Progenitor cell of endocrine pancreas (in vitro differentiated cells): ENCODE data around the gene SPTBN2. TPM values are rescaled to one million over a fixed set of nuclear protein-coding genes. Genes with fewer than 3 reads are reported as not detected.

Source experiments
- DNase-seq: peaks from one replicate; pipeline ENCODE4 v3.0.0; 2021; ENCODE audit warnings: low spot score; ENCODE audit not compliant: unreplicated experiment
- H3K27ac Mint-ChIP-seq: 2 replicates; pipeline ENCODE4 v1.8.0; 2021; ENCODE audit warnings: mild to moderate bottlenecking, moderate library complexity, mixed read lengths
- H3K27me3 Mint-ChIP-seq: 2 replicates; pipeline ENCODE4 v1.8.0; 2021; ENCODE audit warnings: mixed read lengths
- H3K36me3 Mint-ChIP-seq: 2 replicates; pipeline ENCODE4 v1.8.0; 2022; ENCODE audit warnings: mixed read lengths; ENCODE audit not compliant: insufficient read depth
- H3K4me1 Mint-ChIP-seq: 2 replicates; pipeline ENCODE4 v1.8.0; 2021; ENCODE audit warnings: low read depth, mixed read lengths
- H3K4me3 Mint-ChIP-seq: 2 replicates; pipeline ENCODE4 v1.8.0; 2021; ENCODE audit warnings: low read depth, mild to moderate bottlenecking, moderate library complexity, mixed read lengths
- H3K9me3 Mint-ChIP-seq: 2 replicates; pipeline ENCODE4 v1.8.0; 2021; ENCODE audit warnings: low read depth, mixed read lengths
- CTCF ChIP-seq: fragments of 200-600 bp; sonication (generic); IDR thresholded peaks from one replicate; pipeline ENCODE4 v1.5.0; 2021; ENCODE audit warnings: antibody characterized with exemption, mild to moderate bottlenecking; ENCODE audit not compliant: unreplicated experiment
- total RNA-seq: library from RNA; stranded (reverse); gene quantifications from 2 replicates; pipeline ENCODE4 v1.2.1, GENCODE V29; 2021

The SPTBN2 gene
- total RNA-seq, 1 donor from 2014 or later = 54.0 TPM

GRCh38 chr11:66694056-66694410 is 35.0 kb downstream of the SPTBN2 start:
- H3K4me3 Mint-ChIP-seq = no peak overlapping the region
- H3K9me3 Mint-ChIP-seq = no peaks in the 10 kb centered on the region
- no peak for TF ChIP-seq CTCF
- H3K4me1 Mint-ChIP-seq = no peaks in the 10 kb centered on the region
- H3K27me3 Mint-ChIP-seq = no peaks in the 10 kb centered on the region
- DNase-seq = no peak
- peaks cover 18% of the 10 kb centered on the region for H3K36me3 Mint-ChIP-seq
- H3K27ac Mint-ChIP-seq = no peak overlapping the region

GRCh38 chr11:66693356-66694055 is 35.5 kb downstream of the SPTBN2 start:
- no peaks in the 10 kb centered on the region for H3K27me3 Mint-ChIP-seq
- no peaks in the 10 kb centered on the region for H3K9me3 Mint-ChIP-seq
- H3K4me1 Mint-ChIP-seq = no peaks in the 10 kb centered on the region
- no peak for DNase-seq
- H3K4me3 Mint-ChIP-seq = no peak overlapping the region
- H3K36me3 Mint-ChIP-seq = peaks cover 16% of the 10 kb centered on the region
- TF ChIP-seq CTCF = no peak
- H3K27ac Mint-ChIP-seq = no peak overlapping the region

- TF ChIP-seq CTCF = no peak
- DNase-seq = no peak
- H3K27me3 Mint-ChIP-seq = no peaks in the 10 kb centered on the region
- H3K4me1 Mint-ChIP-seq = no peaks in the 10 kb centered on the region
- no peak overlapping the region for H3K4me3 Mint-ChIP-seq
- H3K9me3 Mint-ChIP-seq = no peaks in the 10 kb centered on the region
- H3K27ac Mint-ChIP-seq = no peak overlapping the region
- peaks cover 16% of the 10 kb centered on the region for H3K36me3 Mint-ChIP-seq
These were observed 36.1 kb downstream of the SPTBN2 start for GRCh38 chr11:66692871-66693331.

GRCh38 chr11:66692446-66692845 is 36.6 kb downstream of the SPTBN2 start:
- no peak for TF ChIP-seq CTCF
- no peak overlapping the region for H3K4me3 Mint-ChIP-seq
- H3K4me1 Mint-ChIP-seq = no peaks in the 10 kb centered on the region
- DNase-seq = no peak
- H3K27ac Mint-ChIP-seq = no peak overlapping the region
- no peaks in the 10 kb centered on the region for H3K27me3 Mint-ChIP-seq
- peaks cover 11% of the 10 kb centered on the region for H3K36me3 Mint-ChIP-seq
- H3K9me3 Mint-ChIP-seq = no peaks in the 10 kb centered on the region

- Mint-ChIP-seq H3K36me3 (peaks cover 12% of the 10 kb centered on the region), H3K9me3 (no peaks in the 10 kb centered on the region), H3K4me3 (no peak overlapping the region), H3K27me3 (no peaks in the 10 kb centered on the region), H3K27ac (no peak overlapping the region), H3K4me1 (no peaks in the 10 kb centered on the region)
- no peak for DNase-seq
- TF ChIP-seq CTCF = no peak
These were observed 37.6 kb downstream of the SPTBN2 start for GRCh38 chr11:66691311-66691980.
